Suprapubic skin (tissue), 3 donors: ENCODE data around the gene WDR26.

Experiments
- CTCF ChIP-seq, 2 donors: fragments of 200-600 bp in 1 of 2; fragments of 450-650 bp in 1 of 2; sonication (generic) in 1 of 2; IDR thresholded peaks; one replicate each; pipeline ENCODE4 v1.5.1; 2016 to 2019; ENCODE audit warnings: antibody characterized with exemption in 2 of 2, mild to moderate bottlenecking in 1 of 2, moderate library complexity in 1 of 2
- POLR2AphosphoS5 ChIP-seq, 3 donors: sonication (generic); formaldehyde crosslinking; IDR thresholded peaks; one replicate each; pipeline ENCODE4 v1.6.1; 2017; ENCODE audit warnings: antibody characterized with exemption in 3 of 3

GRCh38 chr1:224375059-224375458 is 59.5 kb downstream of the WDR26 start:
- no peak for TF ChIP-seq CTCF (IDR thresholded peaks at IDR 0.05)
- no peak for TF ChIP-seq POLR2AphosphoS5 (IDR thresholded peaks at IDR 0.05)
